ENCODE results near the gene CCDC120.
A peak's percentile ranks its signal among the peaks of the same experiment; 100 is the strongest.

DNA sequence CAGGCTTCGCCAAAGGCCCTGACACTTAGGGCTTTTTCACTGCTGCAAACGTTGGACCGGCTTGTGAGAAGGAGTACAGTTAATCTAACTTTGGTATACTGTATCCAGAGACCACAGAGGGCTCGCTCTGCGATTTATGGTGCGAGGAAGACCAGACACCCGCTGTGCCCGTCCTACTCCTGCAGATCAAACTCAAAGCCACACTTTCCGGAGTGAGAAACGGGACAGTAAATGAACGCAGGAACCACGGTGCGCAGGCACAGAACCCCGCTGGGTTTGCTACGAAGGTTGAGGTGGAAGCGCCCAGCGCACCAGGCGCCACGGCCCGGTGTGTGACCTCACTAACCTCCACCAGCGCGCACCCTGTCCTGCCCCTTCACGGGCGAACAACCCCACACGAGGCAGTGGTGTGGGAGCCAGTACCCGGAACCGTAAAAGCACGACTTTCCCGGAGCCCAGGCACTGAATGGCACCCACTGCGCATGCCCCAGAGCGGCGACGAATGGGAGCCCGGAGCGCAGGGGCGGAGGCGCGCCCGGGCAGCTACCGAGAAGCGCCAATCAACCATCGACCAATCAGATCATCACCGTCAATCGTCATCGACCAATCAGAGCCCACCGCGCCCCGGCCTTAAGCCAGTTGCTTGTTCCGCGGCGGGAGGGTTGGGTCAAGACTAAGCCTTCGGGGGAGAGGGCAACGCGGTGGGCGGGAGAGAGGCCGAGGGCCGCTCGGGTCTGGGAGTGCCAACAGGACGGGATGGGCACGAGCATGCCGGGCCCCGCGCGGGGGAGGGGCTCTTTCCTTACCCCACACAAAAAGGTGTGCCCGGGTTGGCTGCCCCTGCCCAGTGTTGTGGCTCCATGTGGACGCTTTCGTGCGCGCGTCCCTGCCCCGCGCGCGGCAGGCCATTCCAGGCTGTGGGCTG is 42.2 kb downstream of the CCDC120 start:
- TF ChIP-seq POLR2AphosphoS5 (IDR thresholded peaks at IDR 0.05): peak in 2 of 3 donors; percentile 9 to 27
- TF ChIP-seq, protein P1, sequence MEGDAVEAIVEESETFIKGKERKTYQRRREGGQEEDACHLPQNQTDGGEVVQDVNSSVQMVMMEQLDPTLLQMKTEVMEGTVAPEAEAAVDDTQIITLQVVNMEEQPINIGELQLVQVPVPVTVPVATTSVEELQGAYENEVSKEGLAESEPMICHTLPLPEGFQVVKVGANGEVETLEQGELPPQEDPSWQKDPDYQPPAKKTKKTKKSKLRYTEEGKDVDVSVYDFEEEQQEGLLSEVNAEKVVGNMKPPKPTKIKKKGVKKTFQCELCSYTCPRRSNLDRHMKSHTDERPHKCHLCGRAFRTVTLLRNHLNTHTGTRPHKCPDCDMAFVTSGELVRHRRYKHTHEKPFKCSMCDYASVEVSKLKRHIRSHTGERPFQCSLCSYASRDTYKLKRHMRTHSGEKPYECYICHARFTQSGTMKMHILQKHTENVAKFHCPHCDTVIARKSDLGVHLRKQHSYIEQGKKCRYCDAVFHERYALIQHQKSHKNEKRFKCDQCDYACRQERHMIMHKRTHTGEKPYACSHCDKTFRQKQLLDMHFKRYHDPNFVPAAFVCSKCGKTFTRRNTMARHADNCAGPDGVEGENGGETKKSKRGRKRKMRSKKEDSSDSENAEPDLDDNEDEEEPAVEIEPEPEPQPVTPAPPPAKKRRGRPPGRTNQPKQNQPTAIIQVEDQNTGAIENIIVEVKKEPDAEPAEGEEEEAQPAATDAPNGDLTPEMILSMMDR (IDR thresholded peaks at IDR 0.05): no peak
